ENCODE data around the gene TAAR8. TPM values are rescaled to one million over a fixed set of nuclear protein-coding genes. Genes with fewer than 3 reads are reported as not detected.
A peak's percentile ranks its signal among the peaks of the same experiment; 100 is the strongest.
"Not testable (repeated sequence)": the region's sequence is repeated elsewhere in the genome, so short reads cannot be mapped to it uniquely, and the experiment has no call there.

TAAR8 gene
- total RNA-seq, 8 experiments from 2014 or later = 0.17 TPM; not detected in 7

DNA sequence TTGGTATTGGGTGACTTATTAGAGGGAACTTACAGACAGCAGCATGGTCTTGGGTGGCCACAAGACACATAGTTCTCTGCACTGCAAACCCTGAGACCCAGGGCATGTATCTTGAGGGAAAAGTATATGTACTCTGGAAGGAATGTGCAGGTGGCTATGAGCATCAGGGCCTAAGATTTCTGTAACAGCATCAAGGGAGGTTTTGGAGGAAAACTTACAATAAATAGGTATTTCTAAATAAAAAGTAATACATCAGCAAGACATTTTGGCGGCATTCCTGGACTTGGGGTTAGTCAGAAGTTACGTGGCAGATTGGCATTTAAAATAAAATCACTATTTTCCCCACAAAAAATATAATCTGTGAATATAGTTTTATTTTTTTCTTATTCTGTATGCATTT, 31.5 kb upstream of the TAAR8 start:
- H3K4me1 ChIP-seq (replicated peaks in 1 of 2) = no peaks in the 10 kb centered on the region
- H3K4me3 ChIP-seq = no peak overlapping the region
- no peak overlapping the region for H3K27ac ChIP-seq
- ATAC-seq (replicated peaks in 6 of 8) = no peak
- in situ Hi-C loops (cut with MboI; ENCODE audit: low pct_unique_long_range_greater_than_20kb in 2 of 9, low sequenced_read_pairs in 9 of 9, unreplicated experiment in 9 of 9) = loop anchor here in 2 of 9 experiments (25.0 kb wide), 1 partner anchor 291 kb away; the partner anchor contains the start of gene RPS12 (in 2 of the 2)
- WGBS, 10 experiments = 48 to 100% (median 83%) methylated on average over 1 to 2 of the region's 2 CpGs; no CpG with 5 or more reads in 3 of the 10 experiments

DNA sequence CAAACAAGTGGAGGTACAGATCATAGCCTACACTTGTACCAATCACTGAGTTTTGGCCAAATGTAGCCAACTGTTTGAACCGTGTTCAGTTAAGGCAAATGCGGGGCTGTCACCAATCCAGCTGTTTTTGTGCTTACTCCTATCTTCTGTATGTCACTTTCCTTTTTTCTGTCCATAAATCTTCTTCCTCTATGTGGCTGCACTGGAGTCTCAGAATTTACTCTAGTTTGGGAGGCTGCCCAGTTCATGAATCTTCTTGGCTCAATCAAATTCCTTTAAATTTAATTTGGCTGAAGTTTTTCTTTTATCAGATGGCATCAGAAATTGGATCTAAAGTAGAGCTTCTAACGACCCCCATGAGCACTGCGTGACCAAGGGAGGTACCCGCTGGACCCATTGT, 27.8 kb upstream of the TAAR8 start:
- no peak overlapping the region for H3K27ac ChIP-seq
- 20 to 100% (median 84%) methylated on average over 1 to 5 of the region's 5 CpGs for WGBS, 10 experiments
- ATAC-seq (replicated peaks in 6 of 8) = no peak
- H3K4me1 ChIP-seq (replicated peaks in 1 of 2) = no peaks in the 10 kb centered on the region
- in situ Hi-C loops (cut with MboI; ENCODE audit: low pct_unique_long_range_greater_than_20kb in 2 of 9, low sequenced_read_pairs in 9 of 9, unreplicated experiment in 9 of 9) = loop anchor here in 6 of 9 experiments (25.0 kb wide), 5 partner anchors 188 to 1013 kb away; partner anchors contain the start of genes RPS12 (in 3 of the 6), SLC18B1 (in 1 of the 6), VNN1 (in 1 of the 6) and VNN2 (in 1 of the 6)
- no peak overlapping the region for H3K4me3 ChIP-seq

DNA sequence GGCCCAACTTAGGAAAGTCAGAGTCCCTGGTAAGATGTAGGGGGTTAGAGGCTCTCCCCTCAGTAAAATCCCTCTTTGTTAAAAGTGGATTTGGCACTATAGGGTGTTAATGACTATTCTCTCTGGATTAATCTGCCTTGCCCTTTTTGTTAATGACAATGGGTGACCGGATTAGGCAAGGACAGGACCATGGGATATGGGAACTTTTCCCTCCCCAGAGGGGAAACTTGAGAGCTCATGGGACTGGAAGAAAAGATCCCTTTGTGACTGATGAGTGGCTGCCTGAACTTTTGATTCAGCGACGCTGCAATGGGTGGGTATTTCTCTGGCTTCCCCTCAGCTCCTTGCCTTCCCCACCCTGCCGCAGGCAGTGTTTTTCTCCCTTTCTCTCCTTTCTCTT, 26.6 kb upstream of the TAAR8 start:
- in situ Hi-C loops (cut with MboI; ENCODE audit: low pct_unique_long_range_greater_than_20kb in 2 of 9, low sequenced_read_pairs in 9 of 9, unreplicated experiment in 9 of 9) = loop anchor here in 5 of 9 experiments (25.0 kb wide), 5 partner anchors 186 to 1011 kb away; partner anchors contain the start of genes RPS12 (in 1 of the 5), SLC18B1 (in 1 of the 5), VNN1 (in 1 of the 5) and VNN2 (in 1 of the 5)
- WGBS, 10 experiments = 64 to 100% (median 93%) methylated on average over 1 to 4 of the region's 4 CpGs; no CpG with 5 or more reads in 3 of the 10 experiments
- no peak for ATAC-seq (replicated peaks in 6 of 8)
- no peak overlapping the region for H3K4me3 ChIP-seq
- H3K4me1 ChIP-seq (replicated peaks in 1 of 2) = no peaks in the 10 kb centered on the region
- no peak overlapping the region for H3K27ac ChIP-seq

DNA sequence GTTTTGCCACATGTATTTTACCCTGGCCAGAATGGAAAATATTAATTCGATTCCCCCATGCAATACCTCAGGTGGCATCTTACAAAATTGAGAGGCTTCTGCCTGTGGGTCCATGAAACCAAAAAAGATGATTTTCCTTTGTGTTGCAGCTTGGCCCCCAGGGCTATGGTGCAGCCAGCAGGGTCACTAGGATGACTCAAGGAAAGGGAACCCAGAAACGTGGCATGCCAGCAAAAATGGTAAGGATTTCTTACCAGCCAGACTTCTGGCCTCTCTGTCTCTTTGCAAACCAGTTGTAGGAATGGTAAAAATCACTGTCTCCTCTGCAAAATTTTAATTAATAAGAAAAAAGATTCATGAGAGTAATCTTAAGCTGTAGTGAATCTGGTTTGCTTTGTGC, 26.0 kb upstream of the TAAR8 start:
- H3K4me3 ChIP-seq = no peak overlapping the region
- in situ Hi-C loops (cut with MboI; ENCODE audit: low pct_unique_long_range_greater_than_20kb in 2 of 9, low sequenced_read_pairs in 9 of 9, unreplicated experiment in 9 of 9) = loop anchor here in 5 of 9 experiments (25.0 kb wide), 5 partner anchors 186 to 1011 kb away; partner anchors contain the start of genes RPS12 (in 1 of the 5), SLC18B1 (in 1 of the 5), VNN1 (in 1 of the 5) and VNN2 (in 1 of the 5)
- no peak for ATAC-seq (replicated peaks in 6 of 8)
- no peaks in the 10 kb centered on the region for H3K4me1 ChIP-seq (replicated peaks in 1 of 2)
- no peak overlapping the region for H3K27ac ChIP-seq
- 0 to 83% (median 50%) methylated on average over 1 to 2 of the region's 2 CpGs; no CpG with 5 or more reads in 3 of the 10 experiments for WGBS, 10 experiments

DNA sequence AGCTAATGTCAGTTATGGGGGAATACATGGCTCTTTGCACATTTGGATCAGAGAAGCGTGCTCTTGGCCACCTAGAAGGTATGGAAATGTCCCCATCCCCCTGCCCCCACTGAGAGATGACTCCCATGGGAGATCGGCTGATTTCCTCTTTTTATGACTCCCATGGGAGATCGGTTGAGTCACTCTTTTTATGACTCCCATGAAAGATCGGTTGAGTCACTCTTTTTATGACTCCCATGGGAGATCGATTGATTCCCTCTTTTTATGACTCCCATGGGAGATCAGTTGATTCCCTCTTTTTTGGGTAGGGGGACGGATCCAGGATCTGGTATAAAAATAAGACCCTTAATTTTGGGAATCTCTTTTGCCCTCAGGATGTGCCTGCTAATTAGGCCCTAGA, 24.7 kb upstream of the TAAR8 start:
- no peak for ATAC-seq (replicated peaks in 6 of 8)
- in situ Hi-C loops (cut with MboI; ENCODE audit: low pct_unique_long_range_greater_than_20kb in 2 of 9, low sequenced_read_pairs in 9 of 9, unreplicated experiment in 9 of 9) = loop anchor here in 5 of 9 experiments (25.0 kb wide), 5 partner anchors 185 to 1010 kb away; partner anchors contain the start of genes RPS12 (in 1 of the 5), SLC18B1 (in 1 of the 5), VNN1 (in 1 of the 5) and VNN2 (in 1 of the 5)
- Histone ChIP-seq H3K4me3 (no peak overlapping the region), H3K27ac (no peak overlapping the region), H3K4me1 (replicated peaks in 1 of 2) (no peaks in the 10 kb centered on the region)
- 44 to 100% (median 82%) methylated on average over 1 to 5 of the region's 6 CpGs; no CpG with 5 or more reads in 2 of the 10 experiments for WGBS, 10 experiments

DNA sequence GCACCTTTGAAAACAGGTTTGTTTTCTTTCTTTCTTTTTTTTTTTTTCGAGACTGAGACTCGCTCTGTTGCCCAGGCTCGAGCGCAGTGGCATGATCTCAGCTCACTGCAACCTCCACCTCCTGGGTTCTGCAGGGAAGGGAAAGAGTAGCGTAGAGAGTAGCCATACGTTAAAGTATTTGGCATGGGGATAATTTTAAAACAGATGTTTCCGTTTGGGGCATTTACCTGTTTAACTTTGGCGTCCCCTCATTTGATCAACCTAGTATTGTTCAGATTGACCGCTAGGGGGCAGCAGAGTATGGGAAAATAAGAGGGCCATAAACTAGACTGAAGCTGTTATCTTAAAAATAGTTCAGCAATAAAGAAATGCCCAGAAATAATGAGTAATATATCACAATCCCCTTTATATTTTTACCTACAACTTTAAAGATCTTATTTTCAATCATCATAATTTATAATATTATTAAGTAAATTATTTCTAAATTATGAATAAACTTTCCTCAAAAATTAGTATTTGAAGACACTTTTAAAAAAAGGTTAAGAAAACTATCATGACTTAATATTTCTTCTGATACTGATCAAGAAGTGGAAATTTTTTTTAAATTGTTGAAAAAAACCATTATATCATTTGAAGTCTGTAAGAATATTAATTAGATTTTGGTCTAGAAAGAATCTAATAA, 22.0 kb upstream of the TAAR8 start:
- Histone ChIP-seq H3K4me3 (no peak overlapping the region), H3K27ac (no peak overlapping the region), H3K4me1 (replicated peaks in 1 of 2) (no peaks in the 10 kb centered on the region)
- 0 to 44% (median 27%) methylated on average over 1 to 9 of the region's 9 CpGs for WGBS, 10 experiments
- ATAC-seq (replicated peaks in 6 of 8) = peak; percentile 55 to 83 (median 65)
- in situ Hi-C loops (cut with MboI; ENCODE audit: low pct_unique_long_range_greater_than_20kb in 2 of 9, low sequenced_read_pairs in 9 of 9, unreplicated experiment in 9 of 9) = loop anchor here in 5 of 9 experiments (25.0 kb wide), 5 partner anchors 182 to 1007 kb away; partner anchors contain the start of genes RPS12 (in 1 of the 5), SLC18B1 (in 1 of the 5), VNN1 (in 1 of the 5) and VNN2 (in 1 of the 5)

DNA sequence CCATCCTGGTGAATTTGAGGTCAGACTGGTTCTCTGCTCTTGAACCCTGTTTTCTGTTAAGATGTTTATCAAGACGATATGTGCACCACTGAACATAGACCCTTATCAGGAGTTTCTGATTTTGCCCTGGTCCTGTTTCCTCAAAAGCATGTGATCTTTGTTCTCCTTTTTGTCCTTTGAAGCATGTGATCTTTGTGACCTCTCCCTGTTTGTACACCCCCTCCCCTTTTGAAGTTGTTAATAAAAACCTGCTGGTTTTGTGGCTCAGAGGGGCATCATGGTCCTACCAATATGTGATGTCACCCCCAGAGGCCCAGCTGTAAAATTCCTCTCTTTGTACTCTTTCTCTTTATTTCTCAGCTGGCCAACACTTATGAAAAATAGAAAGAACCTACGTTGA, 17.9 kb upstream of the TAAR8 start:
- 0 to 100% (median 60%) methylated on average over 1 to 2 of the region's 2 CpGs; no CpG with 5 or more reads in 3 of the 10 experiments for WGBS, 10 experiments
- H3K27ac ChIP-seq; ATAC-seq (replicated peaks in 6 of 8); H3K4me3 ChIP-seq; H3K4me1 ChIP-seq (replicated peaks in 1 of 2): not testable (repeated sequence)
- in situ Hi-C loops (cut with MboI; ENCODE audit: low pct_unique_long_range_greater_than_20kb in 2 of 9, low sequenced_read_pairs in 9 of 9, unreplicated experiment in 9 of 9) = loop anchor here in 5 of 9 experiments (25.0 kb wide), 5 partner anchors 178 to 1003 kb away; partner anchors contain the start of genes RPS12 (in 1 of the 5), SLC18B1 (in 1 of the 5), VNN1 (in 1 of the 5) and VNN2 (in 1 of the 5)

DNA sequence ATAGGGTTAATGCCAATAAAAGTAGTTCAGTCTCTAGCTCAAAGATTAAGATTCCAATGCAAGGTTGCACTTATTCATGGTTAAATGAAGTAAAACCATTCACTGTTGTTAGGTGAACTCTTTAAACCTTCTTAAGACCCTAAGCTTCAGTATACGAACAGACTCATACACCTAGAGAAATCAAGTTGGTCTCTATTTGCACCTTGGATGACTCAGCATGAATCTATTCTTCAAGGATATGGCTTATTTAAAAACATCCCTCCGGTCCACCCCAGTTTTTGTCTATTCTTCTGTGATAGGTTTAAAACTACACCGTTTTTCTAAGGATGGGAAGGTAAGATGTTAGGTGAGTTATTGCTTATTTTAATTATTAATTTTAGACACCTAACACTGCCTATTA, 15.3 kb upstream of the TAAR8 start:
- H3K27ac ChIP-seq = no peak overlapping the region
- in situ Hi-C loops (cut with MboI; ENCODE audit: low pct_unique_long_range_greater_than_20kb in 2 of 9, low sequenced_read_pairs in 9 of 9, unreplicated experiment in 9 of 9) = loop anchor here in 5 of 9 experiments (25.0 kb wide), 5 partner anchors 175 to 1000 kb away; partner anchors contain the start of genes RPS12 (in 1 of the 5), SLC18B1 (in 1 of the 5), VNN1 (in 1 of the 5) and VNN2 (in 1 of the 5)
- 20 to 94% (median 80%) methylated on average over 2 to 3 of the region's 3 CpGs for WGBS, 10 experiments
- H3K4me3 ChIP-seq = no peak overlapping the region
- no peaks in the 10 kb centered on the region for H3K4me1 ChIP-seq (replicated peaks in 1 of 2)
- ATAC-seq (replicated peaks in 6 of 8) = no peak

DNA sequence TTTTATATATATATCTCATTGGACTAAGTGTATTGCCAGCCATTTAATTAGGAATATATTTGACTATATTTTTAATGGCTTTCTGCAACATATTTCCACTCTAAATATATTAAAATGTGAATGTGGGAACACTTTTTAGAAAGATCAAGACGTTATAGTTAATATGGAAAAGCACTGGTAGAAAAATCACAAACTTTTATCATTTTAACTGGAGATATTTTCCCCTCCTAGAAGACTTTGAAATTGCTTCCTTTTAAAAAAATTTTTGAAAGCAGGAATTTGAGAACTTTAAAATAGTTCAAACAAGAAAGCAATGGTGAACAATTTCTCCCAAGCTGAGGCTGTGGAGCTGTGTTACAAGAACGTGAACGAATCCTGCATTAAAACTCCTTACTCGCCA, 14.5 kb upstream of the TAAR8 start, which contains the start of gene TAAR9:
TSS of gene TAAR9 (plus strand) at position 301 of the 400 bp plus-strand sequence. CDS start at position 314, 13 bp downstream.
- 8 to 96% (median 76%) methylated on average over 1 to 4 of the region's 4 CpGs for WGBS, 10 experiments
- in situ Hi-C loops (cut with MboI; ENCODE audit: low pct_unique_long_range_greater_than_20kb in 2 of 9, low sequenced_read_pairs in 9 of 9, unreplicated experiment in 9 of 9) = loop anchor here in 5 of 9 experiments (25.0 kb wide), 5 partner anchors 174 to 999 kb away; partner anchors contain the start of genes RPS12 (in 1 of the 5), SLC18B1 (in 1 of the 5), VNN1 (in 1 of the 5) and VNN2 (in 1 of the 5)
- ATAC-seq (replicated peaks in 6 of 8) = no peak
- Histone ChIP-seq H3K4me1 (replicated peaks in 1 of 2) (no peaks in the 10 kb centered on the region), H3K27ac (no peak within 1 kb of the TSS), H3K4me3 (no peak within 1 kb of the TSS)

DNA sequence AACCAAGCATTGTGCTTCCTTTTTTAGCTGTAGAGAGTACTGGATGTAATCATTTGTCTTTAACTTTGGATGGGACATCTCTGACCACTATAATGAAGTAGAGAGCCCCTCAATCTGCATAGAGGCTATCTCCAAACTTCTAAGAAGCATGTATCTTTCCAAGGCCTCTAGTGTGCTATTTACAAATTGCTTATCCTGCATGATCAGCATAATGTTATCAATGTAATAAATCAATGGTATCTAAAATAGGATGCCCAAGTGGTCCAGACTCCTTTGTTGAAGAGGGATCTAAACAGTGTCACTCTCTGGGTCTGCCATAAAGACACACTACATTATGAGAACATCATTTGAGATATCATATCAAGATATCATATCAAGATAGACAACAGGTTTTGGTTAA, 7.6 kb upstream of the TAAR8 start:
- ATAC-seq (replicated peaks in 6 of 8) = no peak
- H3K4me1 ChIP-seq (replicated peaks in 1 of 2) = no peaks in the 10 kb centered on the region
- in situ Hi-C loops (cut with MboI; ENCODE audit: low pct_unique_long_range_greater_than_20kb in 2 of 9, low sequenced_read_pairs in 9 of 9, unreplicated experiment in 9 of 9) = loop anchor here in 5 of 9 experiments (25.0 kb wide), 5 partner anchors 167 to 992 kb away; partner anchors contain the start of genes RPS12 (in 1 of the 5), SLC18B1 (in 1 of the 5), VNN1 (in 1 of the 5) and VNN2 (in 1 of the 5)
- no peak overlapping the region for H3K27ac ChIP-seq
- no peak overlapping the region for H3K4me3 ChIP-seq

DNA sequence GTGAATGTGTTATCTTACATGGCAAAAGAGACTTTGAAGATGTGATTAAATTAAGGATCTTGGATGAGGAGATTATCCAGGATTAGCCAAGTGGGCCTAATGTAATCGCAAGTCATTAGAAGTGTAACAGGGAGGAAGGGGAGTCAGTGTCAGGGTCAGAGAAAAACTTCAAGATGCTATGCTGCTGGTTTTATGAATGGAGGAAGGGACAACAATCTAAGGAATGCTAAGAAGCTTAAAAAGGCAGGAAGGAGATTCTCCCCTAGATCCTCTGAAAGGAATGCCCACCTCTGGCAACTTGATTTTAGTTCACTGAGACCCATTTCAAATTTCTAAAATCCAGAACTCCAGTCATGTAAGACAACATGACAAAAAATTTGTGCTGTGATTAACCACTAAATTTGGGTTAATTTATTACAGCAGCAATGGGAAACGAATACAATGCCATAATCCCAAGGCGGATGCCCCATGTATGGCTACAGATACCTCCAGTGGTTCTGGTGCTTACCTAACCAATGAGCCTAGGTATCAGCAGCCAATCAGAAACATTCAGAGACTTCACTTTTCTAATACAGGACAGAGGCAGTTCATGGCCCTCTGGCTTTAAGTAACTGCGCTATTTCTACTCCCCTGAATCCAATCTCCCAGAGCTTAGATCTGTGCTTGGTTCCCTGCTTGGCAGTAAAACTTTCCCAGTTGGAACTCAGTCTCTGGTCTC, 3.6 kb upstream of the TAAR8 start:
- no peak for ATAC-seq (replicated peaks in 6 of 8)
- WGBS, 10 experiments = 17 to 100% (median 83%) methylated on average over 1 to 4 of the region's 4 CpGs; no CpG with 5 or more reads in 1 of the 10 experiments
- Histone ChIP-seq H3K4me3 (no peak overlapping the region), H3K4me1 (replicated peaks in 1 of 2) (no peaks in the 10 kb centered on the region), H3K27ac (no peak overlapping the region)
- in situ Hi-C loops (cut with MboI; ENCODE audit: low pct_unique_long_range_greater_than_20kb in 2 of 9, low sequenced_read_pairs in 9 of 9, unreplicated experiment in 9 of 9) = loop anchor here in 5 of 9 experiments (25.0 kb wide), 5 partner anchors 163 to 988 kb away; partner anchors contain the start of genes RPS12 (in 1 of the 5), SLC18B1 (in 1 of the 5), VNN1 (in 1 of the 5) and VNN2 (in 1 of the 5)

DNA sequence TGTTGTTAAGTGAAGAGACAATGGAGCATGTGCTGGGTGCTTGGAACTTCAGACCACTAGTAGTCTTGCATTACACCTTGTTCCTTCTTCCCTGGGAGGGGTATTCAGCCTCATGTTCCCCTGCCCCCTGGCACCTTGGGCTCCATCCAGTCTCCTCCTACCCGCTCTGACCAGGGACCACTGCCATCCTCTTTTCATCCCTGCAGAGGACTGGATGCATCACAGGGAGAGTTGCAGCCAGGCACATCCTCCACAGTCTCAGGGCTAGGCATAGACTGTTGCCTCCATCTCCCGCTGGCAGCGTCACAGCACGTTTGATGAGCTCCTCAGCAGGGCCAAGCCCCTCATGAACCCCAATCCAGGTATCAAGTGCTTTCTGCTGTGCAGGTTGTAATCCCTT, 1.3 kb upstream of the TAAR8 start:
- in situ Hi-C loops (cut with MboI; ENCODE audit: low pct_unique_long_range_greater_than_20kb in 2 of 9, low sequenced_read_pairs in 9 of 9, unreplicated experiment in 9 of 9) = no loop called here
- Histone ChIP-seq H3K4me1 (replicated peaks in 1 of 2) (no peaks in the 10 kb centered on the region), H3K27ac (no peak overlapping the region), H3K4me3 (no peak overlapping the region)
- WGBS, 10 experiments = 0 to 86% (median 43%) methylated on average over 1 to 3 of the region's 4 CpGs; no CpG with 5 or more reads in 4 of the 10 experiments
- no peak for ATAC-seq (replicated peaks in 6 of 8)

All from motor neuron (in vitro differentiated cells).